SK-N-SH (cell line): Measurements from ENCODE around the gene ARID1A.

Source experiments
- GABPA ChIP-seq: IDR thresholded peaks from 2 replicates; pipeline ENCODE4 v1.4.0; 2012; ENCODE audit warnings: low read depth, mild to moderate bottlenecking
- MXI1 ChIP-seq: IDR thresholded peaks from 2 replicates; pipeline ENCODE4 v1.6.1; 2012; ENCODE audit warnings: mild to moderate bottlenecking, low read depth, low read length, improper control_type of control experiment
- POLR2AphosphoS5 ChIP-seq: IDR thresholded peaks from 2 replicates; pipeline ENCODE4 v1.6.1; 2012; ENCODE audit warnings: low read depth, low read length
- YY1 ChIP-seq: IDR thresholded peaks from 2 replicates; pipeline ENCODE4 v1.4.0; 2012; ENCODE audit warnings: low read depth, mild to moderate bottlenecking
- TF ChIP-seq, protein P1 (sequence below): fragments of 200-600 bp; sonication (generic); IDR thresholded peaks from 2 replicates; pipeline ENCODE4 v1.6.1; 2017; ENCODE audit warnings: antibody characterized with exemption, mild to moderate bottlenecking, moderate library complexity
- TF ChIP-seq, protein P2 (sequence below): IDR thresholded peaks from 2 replicates; pipeline ENCODE4 v1.6.1; 2012; ENCODE audit warnings: mild to moderate bottlenecking, low read depth, low read length, moderate library complexity
- TF ChIP-seq, protein P3 (sequence below): IDR thresholded peaks from 2 replicates; pipeline ENCODE4 v1.4.0; 2012; ENCODE audit warnings: low read depth, borderline replicate concordance

DNA sequence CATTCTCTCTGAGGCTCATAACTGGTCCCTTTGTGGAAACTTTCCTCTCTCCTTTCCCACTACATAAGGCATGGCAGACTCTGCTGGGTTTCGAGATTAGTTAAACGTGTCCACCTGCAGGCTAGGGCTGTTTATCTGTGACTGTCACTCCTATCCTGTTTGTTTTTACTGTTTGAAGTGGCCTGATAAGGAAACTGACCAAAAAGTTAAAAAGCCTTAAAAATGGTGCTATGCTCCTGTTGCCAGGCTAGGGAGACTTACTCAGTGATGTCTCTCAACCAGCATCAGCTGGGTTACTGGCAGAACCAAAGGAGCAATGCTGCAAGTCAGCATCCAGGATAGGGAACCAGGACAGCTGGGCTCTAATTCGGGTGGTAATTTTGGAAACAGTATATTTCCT lies 95.8 kb downstream of the ARID1A start:
- TF ChIP-seq POLR2AphosphoS5 (no peak), YY1 (no peak), GABPA (no peak), MXI1 (no peak)
- TF ChIP-seq, protein P1, sequence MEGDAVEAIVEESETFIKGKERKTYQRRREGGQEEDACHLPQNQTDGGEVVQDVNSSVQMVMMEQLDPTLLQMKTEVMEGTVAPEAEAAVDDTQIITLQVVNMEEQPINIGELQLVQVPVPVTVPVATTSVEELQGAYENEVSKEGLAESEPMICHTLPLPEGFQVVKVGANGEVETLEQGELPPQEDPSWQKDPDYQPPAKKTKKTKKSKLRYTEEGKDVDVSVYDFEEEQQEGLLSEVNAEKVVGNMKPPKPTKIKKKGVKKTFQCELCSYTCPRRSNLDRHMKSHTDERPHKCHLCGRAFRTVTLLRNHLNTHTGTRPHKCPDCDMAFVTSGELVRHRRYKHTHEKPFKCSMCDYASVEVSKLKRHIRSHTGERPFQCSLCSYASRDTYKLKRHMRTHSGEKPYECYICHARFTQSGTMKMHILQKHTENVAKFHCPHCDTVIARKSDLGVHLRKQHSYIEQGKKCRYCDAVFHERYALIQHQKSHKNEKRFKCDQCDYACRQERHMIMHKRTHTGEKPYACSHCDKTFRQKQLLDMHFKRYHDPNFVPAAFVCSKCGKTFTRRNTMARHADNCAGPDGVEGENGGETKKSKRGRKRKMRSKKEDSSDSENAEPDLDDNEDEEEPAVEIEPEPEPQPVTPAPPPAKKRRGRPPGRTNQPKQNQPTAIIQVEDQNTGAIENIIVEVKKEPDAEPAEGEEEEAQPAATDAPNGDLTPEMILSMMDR = no peak
- TF ChIP-seq, protein P2, sequence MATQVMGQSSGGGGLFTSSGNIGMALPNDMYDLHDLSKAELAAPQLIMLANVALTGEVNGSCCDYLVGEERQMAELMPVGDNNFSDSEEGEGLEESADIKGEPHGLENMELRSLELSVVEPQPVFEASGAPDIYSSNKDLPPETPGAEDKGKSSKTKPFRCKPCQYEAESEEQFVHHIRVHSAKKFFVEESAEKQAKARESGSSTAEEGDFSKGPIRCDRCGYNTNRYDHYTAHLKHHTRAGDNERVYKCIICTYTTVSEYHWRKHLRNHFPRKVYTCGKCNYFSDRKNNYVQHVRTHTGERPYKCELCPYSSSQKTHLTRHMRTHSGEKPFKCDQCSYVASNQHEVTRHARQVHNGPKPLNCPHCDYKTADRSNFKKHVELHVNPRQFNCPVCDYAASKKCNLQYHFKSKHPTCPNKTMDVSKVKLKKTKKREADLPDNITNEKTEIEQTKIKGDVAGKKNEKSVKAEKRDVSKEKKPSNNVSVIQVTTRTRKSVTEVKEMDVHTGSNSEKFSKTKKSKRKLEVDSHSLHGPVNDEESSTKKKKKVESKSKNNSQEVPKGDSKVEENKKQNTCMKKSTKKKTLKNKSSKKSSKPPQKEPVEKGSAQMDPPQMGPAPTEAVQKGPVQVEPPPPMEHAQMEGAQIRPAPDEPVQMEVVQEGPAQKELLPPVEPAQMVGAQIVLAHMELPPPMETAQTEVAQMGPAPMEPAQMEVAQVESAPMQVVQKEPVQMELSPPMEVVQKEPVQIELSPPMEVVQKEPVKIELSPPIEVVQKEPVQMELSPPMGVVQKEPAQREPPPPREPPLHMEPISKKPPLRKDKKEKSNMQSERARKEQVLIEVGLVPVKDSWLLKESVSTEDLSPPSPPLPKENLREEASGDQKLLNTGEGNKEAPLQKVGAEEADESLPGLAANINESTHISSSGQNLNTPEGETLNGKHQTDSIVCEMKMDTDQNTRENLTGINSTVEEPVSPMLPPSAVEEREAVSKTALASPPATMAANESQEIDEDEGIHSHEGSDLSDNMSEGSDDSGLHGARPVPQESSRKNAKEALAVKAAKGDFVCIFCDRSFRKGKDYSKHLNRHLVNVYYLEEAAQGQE = no peak
- TF ChIP-seq, protein P3, sequence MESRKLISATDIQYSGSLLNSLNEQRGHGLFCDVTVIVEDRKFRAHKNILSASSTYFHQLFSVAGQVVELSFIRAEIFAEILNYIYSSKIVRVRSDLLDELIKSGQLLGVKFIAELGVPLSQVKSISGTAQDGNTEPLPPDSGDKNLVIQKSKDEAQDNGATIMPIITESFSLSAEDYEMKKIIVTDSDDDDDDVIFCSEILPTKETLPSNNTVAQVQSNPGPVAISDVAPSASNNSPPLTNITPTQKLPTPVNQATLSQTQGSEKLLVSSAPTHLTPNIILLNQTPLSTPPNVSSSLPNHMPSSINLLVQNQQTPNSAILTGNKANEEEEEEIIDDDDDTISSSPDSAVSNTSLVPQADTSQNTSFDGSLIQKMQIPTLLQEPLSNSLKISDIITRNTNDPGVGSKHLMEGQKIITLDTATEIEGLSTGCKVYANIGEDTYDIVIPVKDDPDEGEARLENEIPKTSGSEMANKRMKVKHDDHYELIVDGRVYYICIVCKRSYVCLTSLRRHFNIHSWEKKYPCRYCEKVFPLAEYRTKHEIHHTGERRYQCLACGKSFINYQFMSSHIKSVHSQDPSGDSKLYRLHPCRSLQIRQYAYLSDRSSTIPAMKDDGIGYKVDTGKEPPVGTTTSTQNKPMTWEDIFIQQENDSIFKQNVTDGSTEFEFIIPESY = no peak
